Fibroblast of the aortic adventitia (primary cell): ENCODE measurements around the gene LRIG1. TPM values are rescaled to one million over a fixed set of nuclear protein-coding genes. Genes with fewer than 3 reads are reported as not detected.

Experiments
- DNase-seq: peaks from one replicate; pipeline ENCODE4 v3.0.0-alpha.2; 2010; ENCODE audit warnings: low read depth
- H3K4me3 ChIP-seq: 2 replicates; pipeline ENCODE4 v1.5.1; 2011; ENCODE audit warnings: low read depth, mild to moderate bottlenecking, control low read depth, low read length, moderate library complexity
- CTCF ChIP-seq: IDR thresholded peaks from 2 replicates; pipeline ENCODE4 v1.5.1; 2011; ENCODE audit warnings: mild to moderate bottlenecking, low read length, control low read depth, inconsistent platforms; ENCODE audit not compliant: insufficient read depth
- total RNA-seq: library from RNA; depleted of rRNA; stranded (reverse); fragments of >200 nt; gene quantifications from 2 replicates; pipeline ENCODE4 v1.2.3, GENCODE V29; 2012; ENCODE audit warnings: low replicate concordance

LRIG1 gene
- total RNA-seq, 1 donor = 26.4 TPM

- DNase-seq = peak; percentile 75
- no peak for TF ChIP-seq CTCF
- no peak overlapping the region for H3K4me3 ChIP-seq
These were observed 19.9 kb upstream of the LRIG1 start for GRCh38 chr3:66520724-66521123.

- no peak for TF ChIP-seq CTCF
- no peak overlapping the region for H3K4me3 ChIP-seq
- DNase-seq = no peak
These were observed 17.8 kb upstream of the LRIG1 start for GRCh38 chr3:66518644-66519043.

GRCh38 chr3:66518126-66518525 lies 17.3 kb upstream of the LRIG1 start:
- DNase-seq = no peak
- no peak for TF ChIP-seq CTCF
- H3K4me3 ChIP-seq = no peak overlapping the region

GRCh38 chr3:66517241-66517640 lies 16.4 kb upstream of the LRIG1 start:
- TF ChIP-seq CTCF = no peak
- no peak for DNase-seq
- no peak overlapping the region for H3K4me3 ChIP-seq

GRCh38 chr3:66508461-66508860 lies 7.6 kb upstream of the LRIG1 start:
- DNase-seq = no peak
- H3K4me3 ChIP-seq = no peak overlapping the region
- no peak for TF ChIP-seq CTCF

GRCh38 chr3:66507423-66508260 lies 6.8 kb upstream of the LRIG1 start:
- TF ChIP-seq CTCF = no peak
- DNase-seq = no peak
- no peak overlapping the region for H3K4me3 ChIP-seq

GRCh38 chr3:66506154-66506553 lies 5.3 kb upstream of the LRIG1 start:
- H3K4me3 ChIP-seq = no peak overlapping the region
- DNase-seq = no peak
- no peak for TF ChIP-seq CTCF
